IPS-18a (cell line): Measurements from ENCODE around the gene ARHGAP10.

ENCODE experiments used
- H3K27ac ChIP-seq: one replicate; pipeline ENCODE4 v1.5.1; 2013; ENCODE audit warnings: low read length
- H3K27me3 ChIP-seq: one replicate; pipeline ENCODE4 v1.6.1; 2013; ENCODE audit warnings: mild to moderate bottlenecking, low read length; ENCODE audit not compliant: control insufficient read depth, insufficient read depth
- H3K36me3 ChIP-seq: one replicate; pipeline ENCODE4 v1.6.1; 2013; ENCODE audit warnings: low read depth, low read length; ENCODE audit not compliant: control insufficient read depth
- H3K4me1 ChIP-seq: one replicate; pipeline ENCODE4 v1.6.1; 2013; ENCODE audit warnings: low read depth, low read length; ENCODE audit not compliant: control insufficient read depth
- H3K4me3 ChIP-seq: one replicate; pipeline ENCODE4 v1.5.1; 2013; ENCODE audit warnings: low read length
- H3K9ac ChIP-seq: one replicate; pipeline ENCODE4 v1.6.1; 2013; ENCODE audit warnings: mild to moderate bottlenecking, low read length, moderate library complexity
- H3K9me3 ChIP-seq: one replicate; pipeline ENCODE4 v1.6.1; 2013; ENCODE audit warnings: low read depth, low read length; ENCODE audit not compliant: control insufficient read depth

The ARHGAP10 gene, protein sequence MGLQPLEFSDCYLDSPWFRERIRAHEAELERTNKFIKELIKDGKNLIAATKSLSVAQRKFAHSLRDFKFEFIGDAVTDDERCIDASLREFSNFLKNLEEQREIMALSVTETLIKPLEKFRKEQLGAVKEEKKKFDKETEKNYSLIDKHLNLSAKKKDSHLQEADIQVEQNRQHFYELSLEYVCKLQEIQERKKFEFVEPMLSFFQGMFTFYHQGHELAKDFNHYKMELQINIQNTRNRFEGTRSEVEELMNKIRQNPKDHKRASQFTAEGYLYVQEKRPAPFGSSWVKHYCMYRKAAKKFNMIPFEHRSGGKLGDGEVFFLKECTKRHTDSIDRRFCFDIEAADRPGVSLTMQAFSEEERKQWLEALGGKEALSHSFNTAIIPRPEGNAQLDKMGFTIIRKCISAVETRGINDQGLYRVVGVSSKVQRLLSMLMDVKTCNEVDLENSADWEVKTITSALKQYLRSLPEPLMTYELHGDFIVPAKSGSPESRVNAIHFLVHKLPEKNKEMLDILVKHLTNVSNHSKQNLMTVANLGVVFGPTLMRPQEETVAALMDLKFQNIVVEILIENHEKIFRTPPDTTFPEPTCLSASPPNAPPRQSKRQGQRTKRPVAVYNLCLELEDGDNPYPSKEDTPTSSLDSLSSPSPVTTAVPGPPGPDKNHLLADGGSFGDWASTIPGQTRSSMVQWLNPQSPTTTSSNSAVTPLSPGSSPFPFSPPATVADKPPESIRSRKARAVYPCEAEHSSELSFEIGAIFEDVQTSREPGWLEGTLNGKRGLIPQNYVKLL

DNA sequence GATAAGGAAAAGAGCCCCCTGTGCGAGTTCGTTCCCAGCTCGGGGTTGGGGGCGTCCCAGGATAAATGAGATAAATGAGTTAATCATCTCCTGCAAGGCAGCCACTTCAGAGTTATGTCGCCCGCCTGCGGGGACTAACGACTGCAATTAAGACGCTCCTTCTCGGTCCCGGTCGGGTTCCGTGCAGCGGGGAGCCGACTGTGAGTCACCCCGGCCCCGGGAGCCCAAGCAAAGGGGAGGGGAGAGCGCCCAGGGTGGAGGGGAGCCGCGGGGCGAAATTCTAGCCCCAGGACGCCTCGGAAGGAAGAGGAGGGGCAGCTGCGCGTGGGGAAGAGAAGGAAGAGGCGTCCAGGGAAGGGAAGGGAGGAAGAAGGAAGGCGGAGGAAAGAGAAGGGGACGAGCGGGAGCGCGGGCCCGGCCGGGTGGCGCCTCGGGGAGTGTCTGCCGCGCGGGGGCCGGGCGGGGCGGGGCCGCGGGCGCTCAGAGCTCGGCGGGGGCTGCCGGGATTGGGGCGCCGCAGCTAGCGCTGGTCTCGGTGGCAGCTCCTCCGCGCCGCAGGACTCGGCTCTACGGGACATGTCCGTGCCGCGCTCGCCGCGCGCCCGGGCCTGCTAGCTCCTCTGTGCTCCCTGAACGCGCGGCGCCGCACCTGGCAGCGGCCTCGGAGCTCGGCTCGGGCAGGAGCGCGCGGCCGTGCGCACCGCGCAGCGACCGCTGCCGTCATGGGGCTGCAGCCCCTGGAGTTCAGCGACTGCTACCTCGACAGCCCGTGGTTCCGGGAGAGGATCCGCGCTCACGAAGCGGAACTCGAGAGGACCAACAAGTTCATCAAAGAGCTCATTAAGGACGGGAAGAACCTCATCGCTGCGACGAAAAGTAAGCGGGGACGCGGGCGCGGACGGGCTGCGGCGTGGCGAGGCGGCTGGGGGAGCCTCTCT is at the start of gene ARHGAP10:
ARHGAP10 (plus strand) TSS at position 509 of the 938 bp plus-strand sequence; CDS start at position 723, 214 bp downstream.
- H3K4me1 ChIP-seq = peaks cover 16% of the 10 kb centered on the region
- no peaks in the 10 kb centered on the region for H3K36me3 ChIP-seq
- H3K4me3 ChIP-seq = peak within 1 kb of the TSS; percentile 78
- H3K9me3 ChIP-seq = no peaks in the 10 kb centered on the region
- H3K27me3 ChIP-seq = peaks cover 98% of the 10 kb centered on the region
- peak within 1 kb of the TSS; percentile 71 for H3K9ac ChIP-seq
- H3K27ac ChIP-seq = no peak within 1 kb of the TSS

DNA sequence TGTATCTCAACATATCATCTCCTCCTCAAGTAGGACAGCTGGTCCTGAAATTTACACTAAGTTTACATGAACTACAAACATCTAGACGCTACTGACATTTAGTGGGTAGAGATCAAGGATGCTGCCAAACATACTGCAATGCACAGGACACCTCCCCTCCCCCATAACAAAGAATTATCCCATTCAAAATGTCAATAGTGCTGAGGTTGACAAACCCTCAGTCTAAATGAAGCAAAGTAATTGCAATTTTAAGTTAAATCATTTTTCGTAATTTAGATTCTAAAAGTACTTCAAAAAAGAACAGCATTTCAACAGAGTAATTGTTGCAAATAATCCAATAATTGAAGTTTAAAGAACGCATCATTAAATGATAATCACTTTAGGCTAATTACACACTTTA is 49.1 kb upstream of the ARHGAP10 start:
- H3K9ac ChIP-seq = peak overlapping the region; percentile 72
- peak overlapping the region; percentile 87 for H3K4me3 ChIP-seq
- peaks cover 3% of the 10 kb centered on the region for H3K36me3 ChIP-seq
- H3K27me3 ChIP-seq = no peaks in the 10 kb centered on the region
- no peaks in the 10 kb centered on the region for H3K9me3 ChIP-seq
- peaks cover 11% of the 10 kb centered on the region for H3K4me1 ChIP-seq
- H3K27ac ChIP-seq = no peak overlapping the region

DNA sequence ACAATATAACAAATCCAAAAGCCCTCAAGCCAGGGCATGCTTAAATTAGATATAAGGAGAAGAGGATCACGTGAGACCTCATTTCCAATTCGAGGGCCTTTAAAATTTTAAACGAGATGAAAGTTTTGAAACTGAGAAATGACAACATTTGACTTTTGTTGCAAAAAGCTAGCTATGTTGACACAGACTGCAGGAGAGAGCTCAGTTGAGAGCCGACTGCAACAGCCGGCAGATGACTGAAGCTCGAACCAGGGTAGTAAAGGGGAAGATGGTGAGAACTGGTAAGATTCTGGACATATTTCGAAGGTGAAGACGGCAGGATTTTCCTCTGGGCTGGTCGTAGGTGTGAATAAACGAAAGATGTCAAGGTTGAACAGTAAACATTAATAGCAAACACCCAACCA is 48.7 kb upstream of the ARHGAP10 start:
- Histone ChIP-seq H3K4me3 (peak overlapping the region; percentile 87), H3K27ac (no peak overlapping the region), H3K9ac (peak overlapping the region; percentile 72), H3K36me3 (peaks cover 2% of the 10 kb centered on the region), H3K27me3 (no peaks in the 10 kb centered on the region), H3K9me3 (no peaks in the 10 kb centered on the region), H3K4me1 (peaks cover 11% of the 10 kb centered on the region)

DNA sequence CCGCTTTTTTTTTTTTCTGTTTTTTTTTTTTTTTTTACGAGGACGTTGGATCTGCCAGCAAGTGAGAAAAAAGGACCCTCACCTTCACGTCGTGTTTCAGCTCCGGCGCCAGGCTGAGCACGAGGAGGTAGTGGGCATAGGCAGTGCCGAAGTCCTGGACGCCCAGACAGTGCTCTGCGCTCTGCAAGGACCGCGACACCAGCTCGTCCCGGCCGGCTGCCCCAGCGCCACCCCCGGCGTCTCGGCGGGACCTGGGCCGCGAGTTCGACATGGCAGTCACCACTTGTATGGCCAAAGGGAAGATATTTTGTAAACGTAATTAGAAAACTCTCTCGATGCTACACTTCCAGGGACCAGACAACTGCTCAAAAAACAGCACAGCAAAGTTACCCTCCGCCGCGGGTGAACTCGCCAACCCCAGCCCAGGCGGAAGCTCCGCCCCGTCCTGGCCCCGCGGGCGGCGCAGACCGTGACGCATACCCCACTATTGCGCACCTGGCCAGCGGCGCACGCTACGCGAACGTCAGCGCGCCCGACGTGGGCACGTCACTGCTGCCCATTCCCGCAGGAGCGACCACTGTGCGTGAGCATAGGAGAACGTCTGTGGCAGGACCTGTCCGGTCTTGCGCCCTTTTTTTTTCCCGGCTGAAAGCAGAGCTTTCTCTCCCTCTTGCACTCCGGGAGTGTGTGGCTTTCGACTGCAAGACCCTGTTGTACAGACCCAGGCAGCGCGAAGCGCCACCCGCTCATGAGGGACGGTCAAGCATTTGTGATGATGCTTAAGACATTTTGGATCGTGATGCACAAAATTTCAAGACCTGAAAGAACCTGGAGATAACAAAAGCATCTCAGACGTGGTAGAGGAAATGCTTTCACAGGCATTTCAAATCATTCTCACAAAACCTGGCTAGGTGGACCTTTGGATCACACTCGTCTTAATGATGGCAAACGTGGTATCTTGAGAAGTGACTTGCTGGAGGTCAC is 47.9 kb upstream of the ARHGAP10 start, which contains the start of gene PRMT9:
PRMT9 (minus strand) TSS at position 447 of the 984 bp plus-strand sequence; CDS start at position 271, 176 bp downstream.
- H3K9ac ChIP-seq = peak within 1 kb of the TSS; percentile 72
- peak within 1 kb of the TSS; percentile 87 for H3K4me3 ChIP-seq
- H3K9me3 ChIP-seq = no peaks in the 10 kb centered on the region
- H3K27me3 ChIP-seq = no peaks in the 10 kb centered on the region
- H3K36me3 ChIP-seq = no peaks in the 10 kb centered on the region
- peak within 1 kb of the TSS; percentile 9 for H3K27ac ChIP-seq
- H3K4me1 ChIP-seq = peaks cover 11% of the 10 kb centered on the region

DNA sequence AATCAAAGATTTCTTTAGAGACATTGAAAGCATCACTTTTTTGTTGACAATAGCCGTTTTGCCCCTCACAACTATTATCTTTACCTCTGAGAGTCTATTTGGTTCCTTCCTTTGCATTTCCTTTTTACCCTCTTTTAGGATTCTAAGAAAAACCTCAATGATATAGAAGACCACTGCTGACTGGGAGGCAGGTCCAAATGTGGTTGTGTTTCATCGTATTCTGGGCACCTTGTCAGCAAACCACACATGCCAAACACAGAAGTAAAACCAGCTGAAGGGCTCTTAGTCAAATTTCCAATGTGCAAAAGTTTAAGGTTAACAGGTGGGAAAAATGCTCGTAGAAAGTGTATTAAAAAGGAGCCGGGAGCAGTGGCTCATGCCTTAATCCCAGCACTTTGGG is 42.8 kb upstream of the ARHGAP10 start:
- Histone ChIP-seq H3K27ac (no peak overlapping the region), H3K4me1 (peaks cover 7% of the 10 kb centered on the region), H3K9ac (no peak overlapping the region), H3K27me3 (no peaks in the 10 kb centered on the region), H3K36me3 (no peaks in the 10 kb centered on the region), H3K4me3 (no peak overlapping the region), H3K9me3 (no peaks in the 10 kb centered on the region)

DNA sequence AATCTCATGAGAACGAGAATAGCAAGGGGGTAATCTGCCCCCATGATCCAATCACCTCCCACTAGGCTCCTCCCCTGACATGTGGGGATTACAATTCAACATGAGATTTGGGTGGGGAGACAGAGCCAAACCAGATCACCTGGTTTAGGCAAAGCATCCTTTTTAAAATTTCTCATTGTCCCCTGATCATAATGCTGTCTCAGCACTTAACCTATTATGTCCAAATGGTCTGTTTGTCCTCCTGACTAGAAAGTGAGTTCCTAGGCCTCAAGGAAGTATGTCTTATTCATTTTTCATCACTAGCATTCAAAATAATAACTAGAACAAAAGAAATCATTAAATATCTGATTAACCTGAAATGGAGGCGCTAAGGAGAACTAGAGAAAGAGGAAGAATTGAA is 40.1 kb upstream of the ARHGAP10 start:
- Histone ChIP-seq H3K9me3 (no peaks in the 10 kb centered on the region), H3K4me3 (no peak overlapping the region), H3K4me1 (no peaks in the 10 kb centered on the region), H3K9ac (no peak overlapping the region), H3K27ac (no peak overlapping the region), H3K27me3 (no peaks in the 10 kb centered on the region), H3K36me3 (no peaks in the 10 kb centered on the region)

DNA sequence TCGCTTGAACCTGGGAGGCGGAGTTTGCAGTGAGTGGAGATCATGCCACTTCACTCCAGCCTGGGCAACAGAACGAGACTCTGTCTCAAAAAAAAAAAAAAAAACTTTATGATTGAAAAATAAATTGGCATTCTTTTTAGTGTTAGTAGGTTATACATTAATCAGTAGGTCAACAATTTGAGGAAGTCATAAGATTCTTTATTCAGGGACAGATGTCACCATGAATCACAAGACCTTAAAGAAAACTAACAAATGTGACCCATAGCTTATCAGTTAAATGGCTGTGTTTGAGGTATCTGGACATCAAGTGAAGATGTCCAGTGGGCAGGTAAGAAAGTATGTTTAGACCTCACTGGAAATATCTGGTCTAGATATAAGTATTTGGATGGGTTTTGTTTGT is 38.7 kb upstream of the ARHGAP10 start:
- no peak overlapping the region for H3K9ac ChIP-seq
- no peaks in the 10 kb centered on the region for H3K36me3 ChIP-seq

DNA sequence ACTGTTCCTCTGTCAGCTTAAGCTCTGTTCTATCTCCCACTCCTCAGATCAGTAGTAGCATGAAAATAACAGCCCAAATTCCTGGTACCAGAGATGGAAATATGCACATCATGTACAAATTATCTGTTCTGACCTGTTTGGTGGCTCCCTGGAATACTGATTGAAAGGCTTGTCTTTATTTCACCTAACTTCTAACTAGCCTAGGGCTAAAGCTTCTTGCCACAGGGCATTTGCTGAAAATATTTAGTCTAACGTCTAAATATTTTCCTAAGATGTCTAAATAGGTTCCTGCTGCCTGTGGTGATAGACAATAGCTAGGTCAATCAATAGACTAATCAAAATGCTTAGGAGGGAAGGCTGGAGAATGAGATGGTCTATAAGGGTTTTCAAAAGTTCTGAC is 35.0 kb upstream of the ARHGAP10 start:
- Histone ChIP-seq H3K27me3 (no peaks in the 10 kb centered on the region), H3K9ac (no peak overlapping the region), H3K9me3 (no peaks in the 10 kb centered on the region), H3K27ac (no peak overlapping the region), H3K4me3 (no peak overlapping the region), H3K36me3 (no peaks in the 10 kb centered on the region), H3K4me1 (no peaks in the 10 kb centered on the region)

More for the DNA sequence above, 38.7 kb upstream of the ARHGAP10 start:
- Histone ChIP-seq H3K27me3 (no peaks in the 10 kb centered on the region), H3K4me3 (no peak overlapping the region), H3K9me3 (no peaks in the 10 kb centered on the region), H3K27ac (no peak overlapping the region), H3K4me1 (no peaks in the 10 kb centered on the region)

DNA sequence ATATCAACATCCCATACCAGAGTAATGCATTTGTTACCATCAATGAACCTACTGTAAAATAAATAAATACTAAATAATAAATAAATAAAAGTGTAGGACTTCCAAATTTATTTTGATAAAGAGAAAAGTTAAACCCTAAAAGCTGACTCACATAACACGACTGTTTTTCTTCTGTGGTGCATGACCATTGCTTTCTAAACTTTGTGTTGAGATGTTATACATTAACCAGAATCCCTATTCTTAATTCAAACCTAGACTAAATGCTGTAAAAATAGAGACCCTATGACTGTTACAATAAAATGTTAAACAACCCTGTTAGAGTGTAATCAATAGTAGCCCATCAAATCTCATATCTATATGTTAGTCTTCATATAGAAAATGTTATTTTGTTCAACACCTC is 27.0 kb upstream of the ARHGAP10 start:
- Histone ChIP-seq H3K27me3 (no peaks in the 10 kb centered on the region), H3K9me3 (no peaks in the 10 kb centered on the region), H3K4me1 (no peaks in the 10 kb centered on the region), H3K4me3 (no peak overlapping the region), H3K27ac (no peak overlapping the region), H3K9ac (no peak overlapping the region), H3K36me3 (no peaks in the 10 kb centered on the region)

DNA sequence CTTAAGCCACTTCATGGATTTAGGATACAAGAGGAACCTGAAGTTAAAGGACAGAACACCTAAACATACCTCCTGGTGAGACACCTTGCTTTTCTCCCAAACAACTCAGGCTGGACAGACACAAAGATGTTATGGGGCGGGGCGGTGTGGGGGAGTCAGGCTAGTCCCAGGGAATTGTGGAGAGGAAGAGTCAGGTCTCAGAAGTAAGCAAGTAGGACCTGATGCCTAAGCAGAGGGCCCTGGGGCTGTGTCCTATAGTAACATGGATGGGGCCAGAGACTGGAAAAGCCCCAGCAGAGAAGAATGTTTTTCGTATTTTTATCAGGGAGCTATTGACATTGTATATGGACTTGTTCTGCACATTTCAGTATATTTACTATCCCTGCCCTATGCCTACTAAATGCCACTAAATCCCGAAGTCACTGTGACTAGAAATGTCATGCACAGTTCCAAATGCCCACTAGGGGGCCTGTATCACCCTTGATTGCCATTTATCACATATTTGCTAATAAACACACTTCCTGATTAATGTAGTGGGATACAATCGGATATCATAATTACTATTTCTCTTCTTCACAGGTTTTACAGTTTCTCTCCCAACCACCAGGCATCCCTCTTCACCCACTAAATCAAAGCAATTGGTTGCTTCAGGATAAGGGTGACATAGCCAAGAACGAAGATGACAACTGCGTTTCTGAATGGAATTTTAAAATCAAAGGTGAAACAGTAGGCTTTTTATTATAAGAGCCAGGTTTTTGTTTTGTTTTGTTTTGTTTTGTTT is 23.8 kb upstream of the ARHGAP10 start:
- no peak overlapping the region for H3K27ac ChIP-seq
- no peak overlapping the region for H3K4me3 ChIP-seq
- no peaks in the 10 kb centered on the region for H3K4me1 ChIP-seq
- H3K36me3 ChIP-seq = no peaks in the 10 kb centered on the region
- H3K9ac ChIP-seq = no peak overlapping the region
- H3K27me3 ChIP-seq = no peaks in the 10 kb centered on the region
- no peaks in the 10 kb centered on the region for H3K9me3 ChIP-seq
